Pancreas (tissue), 10 donors: ENCODE results near the gene NECTIN4. TPM values are rescaled to one million over a fixed set of nuclear protein-coding genes. Genes with fewer than 3 reads are reported as not detected.
A peak's percentile ranks its signal among the peaks of the same experiment; 100 is the strongest.

Source experiments
- ATAC-seq, 4 donors: fragments of 200-7000 bp; cut with Tn5 transposase; one replicate each; pipeline versions ENCODE4 v1.8.0 to v1.9.1; 2020; ENCODE audit warnings: mild to moderate bottlenecking in 4 of 4, moderate library complexity in 4 of 4
- DNase-seq, 6 donors: peaks; one replicate each; pipeline ENCODE4 v3.0.0-alpha.2; 2020
- FAIRE-seq: peaks from 2 replicates; lab custom pipeline; 2012; peaks lifted over from hg19 to GRCh38; lab: Jason Lieb, UNC
- H3K27ac ChIP-seq, 4 donors: fragments of 200-600 bp; sonication (generic); 1 replicate in 3 of 4; 2 replicates in 1 of 4; pipeline versions ENCODE4 v1.5.0 to v1.8.0; 2020
- H3K27me3 ChIP-seq, 4 donors: fragments of 200-600 bp; one replicate each; pipeline ENCODE4 v1.8.0; 2021
- H3K36me3 ChIP-seq, 3 donors: fragments of 200-600 bp; sonication (generic) in 1 of 3; one replicate each; pipeline versions ENCODE4 v1.5.0 to v1.8.0; 2020 to 2021
- H3K4me1 ChIP-seq, 3 donors: fragments of 200-600 bp; one replicate each; pipeline ENCODE4 v1.8.0; 2021
- H3K4me3 ChIP-seq, 4 donors: fragments of 200-600 bp; sonication (generic) in 2 of 4; one replicate each; pipeline versions ENCODE4 v1.5.0 to v1.8.0; 2020 to 2021
- H3K9me3 ChIP-seq, 4 donors: fragments of 200-600 bp; one replicate each; pipeline ENCODE4 v1.8.0; 2021
- CTCF ChIP-seq, 4 donors: fragments of 200-600 bp; sonication (generic) in 3 of 4; IDR thresholded peaks; one replicate each; pipeline versions ENCODE4 v1.5.0 to v1.8.0; 2021; ENCODE audit warnings: antibody characterized with exemption in 4 of 4
- WGBS, 2 donors: extraction: QIAGEN DNeasy Blood & Tissue Kit; methylation state at CpG; one replicate each; pipeline ENCODE4 v1.1.7; 2013; 5-methylcytosine and 5-hydroxymethylcytosine counted together
- intact Hi-C, 3 donors: fragments of 100-400 bp; cut with DNase I; formaldehyde crosslinking; loops; one replicate each; pipeline versions ENCODE4 v1.11.1 to v1.14.2; 2022
- polyA plus RNA-seq, 2 donors: library from polyadenylated mRNA; stranded (reverse); fragments of 200-250 nt; gene quantifications; one replicate each; pipeline ENCODE4 v1.2.3, GENCODE V29; 2013
- total RNA-seq, 6 donors: library from RNA; stranded (reverse); fragmentation: NEBNext Ultra II Directional in 4 of 6; extraction: Animal tissue kit (Norgen Biotek cat#: 25700) in 4 of 6; gene quantifications; one replicate each; pipeline versions ENCODE4 v1.2.1 to v1.2.4, GENCODE V29; 2021 to 2023
- donor health status: healthy with polysubstance abuse.
- donor health status: DM: no; HTN: no; CAD: no; lungs with moderate emphysema.
- donor health status: DM: no; HTN: no; CAD: no.
- donor health status: control.
- donor health status: control.
- donor health status: Bipolar disorder and iron deficiency.
- donor health status: DM: yes; HTN: yes; CAD: no.
- donor health status: DM: no; HTN: no; CAD: no.
- donor health status: DM: no; HTN: no; CAD: no.
- donor health status: DM: yes; HTN: yes; CAD: no.

Gene NECTIN4
- total and polyA plus RNA-seq, 8 donors: 1.7 to 9.3 (median 3.1) TPM

DNA sequence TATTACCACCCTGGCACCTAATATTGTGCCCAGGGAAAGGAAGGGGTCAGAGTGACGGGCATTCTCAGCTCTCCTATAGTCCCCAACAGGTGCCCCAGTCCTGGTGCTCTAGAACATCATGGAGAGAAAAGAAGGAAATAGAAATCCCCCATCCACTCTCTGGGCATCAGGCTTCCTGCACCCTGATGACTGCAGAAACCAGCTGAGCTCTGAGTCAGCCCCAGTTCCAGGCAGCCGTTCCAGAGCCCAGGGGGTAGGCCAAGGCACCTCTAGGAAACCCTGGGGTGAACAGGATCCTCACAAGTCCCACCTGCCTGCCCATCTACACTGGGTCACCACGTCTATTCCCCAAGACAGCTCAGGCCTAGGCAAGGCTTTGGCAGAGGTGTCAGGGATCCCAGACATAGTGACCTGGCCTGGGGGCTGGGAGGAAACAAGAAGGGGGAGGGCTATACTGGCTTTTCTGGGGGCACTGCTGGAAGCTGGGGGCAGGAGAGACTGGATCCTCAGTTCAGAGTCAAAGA is 709 bp downstream of the NECTIN4 start:
- TF ChIP-seq CTCF (IDR thresholded peaks at IDR 0.05): no peak
- ATAC-seq (peak; percentile 51 to 85 (median 67)), FAIRE-seq (no peak), DNase-seq (peak in 2 of 6 donors; percentile 29 to 65)
- 41 to 43% methylated on average over 3 of the region's 3 CpGs for WGBS, 2 donors
- Histone ChIP-seq H3K4me1 (peaks cover 0 to 26% (median 22%) of the 10 kb centered on the region in 3 donors), H3K4me3 (peak overlapping the region in 3 of 4 donors; percentile 19 to 45 (median 35)), H3K27ac (peak overlapping the region in 3 of 4 donors; percentile 54 to 88 (median 73)), H3K36me3 (no peaks in the 10 kb centered on the region), H3K27me3 (no peaks in the 10 kb centered on the region), H3K9me3 (no peaks in the 10 kb centered on the region)
- intact Hi-C loops: no loop called here

- Histone ChIP-seq H3K9me3 (no peaks in the 10 kb centered on the region), H3K4me1 (peaks cover 0 to 32% (median 31%) of the 10 kb centered on the region in 3 donors), H3K4me3 (no peak overlapping the region), H3K36me3 (no peaks in the 10 kb centered on the region), H3K27me3 (no peaks in the 10 kb centered on the region), H3K27ac (no peak overlapping the region)
- ATAC-seq (no peak), FAIRE-seq (no peak), DNase-seq (peak in 1 of 6 donors; percentile 44)
- WGBS, 2 donors: 69 to 76% methylated on average over 4 of the region's 4 CpGs
- no peak for TF ChIP-seq CTCF (IDR thresholded peaks at IDR 0.05)
- intact Hi-C loops: no loop called here
Observed at GRCh38 chr1:161086457-161086856, 2.9 kb downstream of the NECTIN4 start.

GRCh38 chr1:161085165-161085564 is 4.2 kb downstream of the NECTIN4 start:
- intact Hi-C loops: no loop called here
- Histone ChIP-seq H3K27ac (peak overlapping the region in 1 of 4 donors; percentile 79), H3K36me3 (no peaks in the 10 kb centered on the region), H3K4me3 (no peak overlapping the region), H3K9me3 (no peaks in the 10 kb centered on the region), H3K4me1 (peaks cover 0 to 31% (median 30%) of the 10 kb centered on the region in 3 donors), H3K27me3 (no peaks in the 10 kb centered on the region)
- FAIRE-seq: no peak
- 65 to 69% methylated on average over 2 of the region's 2 CpGs for WGBS, 2 donors
- ATAC-seq: no peak
- DNase-seq: peak in 1 of 6 donors; percentile 47
- no peak for TF ChIP-seq CTCF (IDR thresholded peaks at IDR 0.05)

DNA sequence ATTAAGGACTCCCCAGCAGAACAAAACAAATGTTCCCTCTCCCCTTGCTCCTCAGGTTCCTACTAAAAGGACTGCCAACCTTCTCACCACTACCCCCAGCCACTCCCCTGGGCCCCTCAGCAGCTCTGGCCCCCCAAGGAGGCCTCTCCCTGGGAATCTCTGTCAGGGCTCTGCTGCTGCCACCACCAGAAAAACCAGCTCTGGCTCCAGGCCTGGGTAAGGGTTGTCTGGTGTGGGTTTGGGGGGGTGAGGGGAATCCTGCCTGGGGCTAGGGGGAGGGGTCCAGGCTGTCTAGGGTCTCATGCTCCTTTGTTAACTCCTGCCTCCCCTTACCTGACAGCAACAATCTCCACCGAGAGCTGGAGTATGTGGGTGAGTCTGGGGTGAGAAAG is 4.8 kb downstream of the NECTIN4 start:
- DNase-seq (peak in 1 of 6 donors; percentile 46), ATAC-seq (no peak), FAIRE-seq (no peak)
- intact Hi-C loops: no loop called here
- H3K9me3 ChIP-seq: no peaks in the 10 kb centered on the region
- H3K4me1 ChIP-seq: peaks cover 0 to 25% (median 25%) of the 10 kb centered on the region in 3 donors
- H3K27ac ChIP-seq: peak overlapping the region in 1 of 4 donors; percentile 79
- H3K36me3 ChIP-seq: no peaks in the 10 kb centered on the region
- 91 to 96% methylated on average over 1 of the region's 1 CpG for WGBS, 2 donors
- no peak overlapping the region for H3K4me3 ChIP-seq
- TF ChIP-seq CTCF (IDR thresholded peaks at IDR 0.05): no peak
- H3K27me3 ChIP-seq: no peaks in the 10 kb centered on the region
